GM23338 (cell line): ENCODE results near the gene CNGA1.

ENCODE experiments used
- CREB1 ChIP-seq: fragments of 250-450 bp; sonication (Bioruptor Pico); IDR thresholded peaks from 2 replicates; pipeline ENCODE4 v1.5.0; 2020; ENCODE audit warnings: low read depth, mild to moderate bottlenecking, moderate library complexity
- CTCF ChIP-seq, 2 experiments: fragments of 200-600 bp in 1 of 2; sonication (generic) in 1 of 2; conservative IDR thresholded peaks; 2 replicates each; pipeline versions ENCODE4 v1.5.1 to v1.6.1; 2016 to 2017; ENCODE audit warnings: antibody characterized with exemption in 2 of 2, low read depth in 2 of 2, mild to moderate bottlenecking in 2 of 2, moderate library complexity in 1 of 2
- EZH2 ChIP-seq: fragments of 200-600 bp; sonication (generic); IDR thresholded peaks from one replicate; pipeline ENCODE4 v1.8.0; 2017; ENCODE audit warnings: antibody characterized with exemption, mild to moderate bottlenecking, low read depth; ENCODE audit not compliant: unreplicated experiment
- EZH2phosphoT487 ChIP-seq: fragments of 200-600 bp; sonication (generic); IDR thresholded peaks from one replicate; pipeline ENCODE4 v1.8.1; 2018; ENCODE audit warnings: antibody characterized with exemption; ENCODE audit not compliant: unreplicated experiment
- JUNB ChIP-seq: IDR thresholded peaks from one replicate; pipeline ENCODE4 v1.6.1; 2016; ENCODE audit warnings: antibody characterized with exemption; ENCODE audit not compliant: unreplicated experiment
- NANOG ChIP-seq: IDR thresholded peaks from 2 replicates; pipeline ENCODE4 v1.6.1; 2016; ENCODE audit warnings: antibody characterized with exemption, borderline replicate concordance
- POLR2AphosphoS5 ChIP-seq: IDR thresholded peaks from 2 replicates; pipeline ENCODE4 v1.6.1; 2016; ENCODE audit warnings: antibody characterized with exemption, low read depth
- STAT1 ChIP-seq: IDR thresholded peaks from one replicate; pipeline ENCODE4 v1.6.1; 2016; ENCODE audit warnings: antibody characterized with exemption; ENCODE audit not compliant: unreplicated experiment
- ZNF114 ChIP-seq: fragments of 250-450 bp; sonication (Bioruptor Pico); IDR thresholded peaks from 2 replicates; pipeline ENCODE4 v1.5.0; 2020; ENCODE audit warnings: mild to moderate bottlenecking, moderate library complexity
- ZNF331 ChIP-seq: fragments of 250-450 bp; sonication (Bioruptor Pico); IDR thresholded peaks from 2 replicates; pipeline ENCODE4 v1.5.0; 2020; ENCODE audit warnings: low read depth, mild to moderate bottlenecking, moderate library complexity
- TF ChIP-seq, protein P1 (sequence below): IDR thresholded peaks from one replicate; pipeline ENCODE4 v1.6.1; 2018; ENCODE audit warnings: antibody characterized with exemption; ENCODE audit not compliant: unreplicated experiment
- TF ChIP-seq, protein P2 (sequence below): IDR thresholded peaks from 2 replicates; pipeline ENCODE4 v1.6.1; 2016; ENCODE audit warnings: antibody characterized with exemption
- TF ChIP-seq, protein P3 (sequence below): fragments of 250-450 bp; sonication (Bioruptor Pico); IDR thresholded peaks from 2 replicates; pipeline ENCODE4 v1.5.0; 2020; ENCODE audit warnings: mild to moderate bottlenecking, moderate library complexity

DNA sequence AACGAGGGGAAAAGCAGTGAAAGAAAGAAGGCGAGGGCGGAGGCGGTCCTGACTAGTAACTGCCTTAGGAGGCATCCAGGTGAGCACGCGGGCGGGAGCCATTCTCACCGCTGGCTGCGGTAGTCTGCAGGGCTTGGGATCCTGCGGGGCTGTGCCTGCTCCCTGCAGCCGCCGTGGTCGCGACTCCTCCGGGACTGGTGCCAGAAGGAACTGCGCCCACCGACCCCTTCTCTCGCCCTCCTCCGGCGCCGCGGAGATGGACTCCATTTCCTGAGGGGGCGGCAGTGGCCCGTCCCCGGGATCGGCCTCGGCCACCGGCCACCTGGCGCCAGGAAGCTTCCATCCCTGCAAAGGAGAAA is 102.6 kb downstream of the CNGA1 start:
- TF ChIP-seq CTCF (conservative IDR thresholded peaks at IDR 0.05; ENCODE audit: low read depth in 2 of 2) (no peak), POLR2AphosphoS5 (no peak), EZH2 (no peak), CREB1 (no peak), EZH2phosphoT487 (no peak), JUNB (no peak), STAT1 (no peak), ZNF114 (CRISPR knock-in tag) (no peak), NANOG (no peak), ZNF331 (no peak)
- TF ChIP-seq, protein P1, sequence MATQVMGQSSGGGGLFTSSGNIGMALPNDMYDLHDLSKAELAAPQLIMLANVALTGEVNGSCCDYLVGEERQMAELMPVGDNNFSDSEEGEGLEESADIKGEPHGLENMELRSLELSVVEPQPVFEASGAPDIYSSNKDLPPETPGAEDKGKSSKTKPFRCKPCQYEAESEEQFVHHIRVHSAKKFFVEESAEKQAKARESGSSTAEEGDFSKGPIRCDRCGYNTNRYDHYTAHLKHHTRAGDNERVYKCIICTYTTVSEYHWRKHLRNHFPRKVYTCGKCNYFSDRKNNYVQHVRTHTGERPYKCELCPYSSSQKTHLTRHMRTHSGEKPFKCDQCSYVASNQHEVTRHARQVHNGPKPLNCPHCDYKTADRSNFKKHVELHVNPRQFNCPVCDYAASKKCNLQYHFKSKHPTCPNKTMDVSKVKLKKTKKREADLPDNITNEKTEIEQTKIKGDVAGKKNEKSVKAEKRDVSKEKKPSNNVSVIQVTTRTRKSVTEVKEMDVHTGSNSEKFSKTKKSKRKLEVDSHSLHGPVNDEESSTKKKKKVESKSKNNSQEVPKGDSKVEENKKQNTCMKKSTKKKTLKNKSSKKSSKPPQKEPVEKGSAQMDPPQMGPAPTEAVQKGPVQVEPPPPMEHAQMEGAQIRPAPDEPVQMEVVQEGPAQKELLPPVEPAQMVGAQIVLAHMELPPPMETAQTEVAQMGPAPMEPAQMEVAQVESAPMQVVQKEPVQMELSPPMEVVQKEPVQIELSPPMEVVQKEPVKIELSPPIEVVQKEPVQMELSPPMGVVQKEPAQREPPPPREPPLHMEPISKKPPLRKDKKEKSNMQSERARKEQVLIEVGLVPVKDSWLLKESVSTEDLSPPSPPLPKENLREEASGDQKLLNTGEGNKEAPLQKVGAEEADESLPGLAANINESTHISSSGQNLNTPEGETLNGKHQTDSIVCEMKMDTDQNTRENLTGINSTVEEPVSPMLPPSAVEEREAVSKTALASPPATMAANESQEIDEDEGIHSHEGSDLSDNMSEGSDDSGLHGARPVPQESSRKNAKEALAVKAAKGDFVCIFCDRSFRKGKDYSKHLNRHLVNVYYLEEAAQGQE, result no peak
- TF ChIP-seq, protein P2, sequence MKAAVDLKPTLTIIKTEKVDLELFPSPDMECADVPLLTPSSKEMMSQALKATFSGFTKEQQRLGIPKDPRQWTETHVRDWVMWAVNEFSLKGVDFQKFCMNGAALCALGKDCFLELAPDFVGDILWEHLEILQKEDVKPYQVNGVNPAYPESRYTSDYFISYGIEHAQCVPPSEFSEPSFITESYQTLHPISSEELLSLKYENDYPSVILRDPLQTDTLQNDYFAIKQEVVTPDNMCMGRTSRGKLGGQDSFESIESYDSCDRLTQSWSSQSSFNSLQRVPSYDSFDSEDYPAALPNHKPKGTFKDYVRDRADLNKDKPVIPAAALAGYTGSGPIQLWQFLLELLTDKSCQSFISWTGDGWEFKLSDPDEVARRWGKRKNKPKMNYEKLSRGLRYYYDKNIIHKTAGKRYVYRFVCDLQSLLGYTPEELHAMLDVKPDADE, result no peak
- TF ChIP-seq, protein P3, sequence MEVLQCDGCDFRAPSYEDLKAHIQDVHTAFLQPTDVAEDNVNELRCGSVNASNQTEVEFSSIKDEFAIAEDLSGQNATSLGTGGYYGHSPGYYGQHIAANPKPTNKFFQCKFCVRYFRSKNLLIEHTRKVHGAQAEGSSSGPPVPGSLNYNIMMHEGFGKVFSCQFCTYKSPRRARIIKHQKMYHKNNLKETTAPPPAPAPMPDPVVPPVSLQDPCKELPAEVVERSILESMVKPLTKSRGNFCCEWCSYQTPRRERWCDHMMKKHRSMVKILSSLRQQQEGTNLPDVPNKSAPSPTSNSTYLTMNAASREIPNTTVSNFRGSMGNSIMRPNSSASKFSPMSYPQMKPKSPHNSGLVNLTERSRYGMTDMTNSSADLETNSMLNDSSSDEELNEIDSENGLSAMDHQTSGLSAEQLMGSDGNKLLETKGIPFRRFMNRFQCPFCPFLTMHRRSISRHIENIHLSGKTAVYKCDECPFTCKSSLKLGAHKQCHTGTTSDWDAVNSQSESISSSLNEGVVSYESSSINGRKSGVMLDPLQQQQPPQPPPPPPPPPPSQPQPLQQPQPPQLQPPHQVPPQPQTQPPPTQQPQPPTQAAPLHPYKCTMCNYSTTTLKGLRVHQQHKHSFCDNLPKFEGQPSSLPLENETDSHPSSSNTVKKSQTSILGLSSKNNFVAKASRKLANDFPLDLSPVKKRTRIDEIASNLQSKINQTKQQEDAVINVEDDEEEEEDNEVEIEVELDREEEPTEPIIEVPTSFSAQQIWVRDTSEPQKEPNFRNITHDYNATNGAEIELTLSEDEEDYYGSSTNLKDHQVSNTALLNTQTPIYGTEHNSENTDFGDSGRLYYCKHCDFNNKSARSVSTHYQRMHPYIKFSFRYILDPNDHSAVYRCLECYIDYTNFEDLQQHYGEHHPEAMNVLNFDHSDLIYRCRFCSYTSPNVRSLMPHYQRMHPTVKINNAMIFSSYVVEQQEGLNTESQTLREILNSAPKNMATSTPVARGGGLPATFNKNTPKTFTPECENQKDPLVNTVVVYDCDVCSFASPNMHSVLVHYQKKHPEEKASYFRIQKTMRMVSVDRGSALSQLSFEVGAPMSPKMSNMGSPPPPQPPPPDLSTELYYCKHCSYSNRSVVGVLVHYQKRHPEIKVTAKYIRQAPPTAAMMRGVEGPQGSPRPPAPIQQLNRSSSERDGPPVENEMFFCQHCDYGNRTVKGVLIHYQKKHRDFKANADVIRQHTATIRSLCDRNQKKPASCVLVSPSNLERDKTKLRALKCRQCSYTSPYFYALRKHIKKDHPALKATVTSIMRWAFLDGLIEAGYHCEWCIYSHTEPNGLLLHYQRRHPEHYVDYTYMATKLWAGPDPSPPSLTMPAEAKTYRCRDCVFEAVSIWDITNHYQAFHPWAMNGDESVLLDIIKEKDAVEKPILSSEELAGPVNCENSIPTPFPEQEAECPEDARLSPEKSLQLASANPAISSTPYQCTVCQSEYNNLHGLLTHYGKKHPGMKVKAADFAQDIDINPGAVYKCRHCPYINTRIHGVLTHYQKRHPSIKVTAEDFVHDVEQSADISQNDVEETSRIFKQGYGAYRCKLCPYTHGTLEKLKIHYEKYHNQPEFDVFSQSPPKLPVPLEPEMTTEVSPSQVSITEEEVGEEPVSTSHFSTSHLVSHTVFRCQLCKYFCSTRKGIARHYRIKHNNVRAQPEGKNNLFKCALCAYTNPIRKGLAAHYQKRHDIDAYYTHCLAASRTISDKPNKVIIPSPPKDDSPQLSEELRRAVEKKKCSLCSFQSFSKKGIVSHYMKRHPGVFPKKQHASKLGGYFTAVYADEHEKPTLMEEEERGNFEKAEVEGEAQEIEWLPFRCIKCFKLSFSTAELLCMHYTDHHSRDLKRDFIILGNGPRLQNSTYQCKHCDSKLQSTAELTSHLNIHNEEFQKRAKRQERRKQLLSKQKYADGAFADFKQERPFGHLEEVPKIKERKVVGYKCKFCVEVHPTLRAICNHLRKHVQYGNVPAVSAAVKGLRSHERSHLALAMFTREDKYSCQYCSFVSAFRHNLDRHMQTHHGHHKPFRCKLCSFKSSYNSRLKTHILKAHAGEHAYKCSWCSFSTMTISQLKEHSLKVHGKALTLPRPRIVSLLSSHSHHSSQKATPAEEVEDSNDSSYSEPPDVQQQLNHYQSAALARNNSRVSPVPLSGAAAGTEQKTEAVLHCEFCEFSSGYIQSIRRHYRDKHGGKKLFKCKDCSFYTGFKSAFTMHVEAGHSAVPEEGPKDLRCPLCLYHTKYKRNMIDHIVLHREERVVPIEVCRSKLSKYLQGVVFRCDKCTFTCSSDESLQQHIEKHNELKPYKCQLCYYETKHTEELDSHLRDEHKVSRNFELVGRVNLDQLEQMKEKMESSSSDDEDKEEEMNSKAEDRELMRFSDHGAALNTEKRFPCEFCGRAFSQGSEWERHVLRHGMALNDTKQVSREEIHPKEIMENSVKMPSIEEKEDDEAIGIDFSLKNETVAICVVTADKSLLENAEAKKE (CRISPR knock-in tag), result no peak
